HEK293 (cell line): Measurements from ENCODE around the gene LZTFL1.
A peak's percentile ranks its signal among the peaks of the same experiment; 100 is the strongest.

Source experiments
- CTCF ChIA-PET: fragments of 350-600 bp; formaldehyde crosslinking; extraction: SDS; loops from one replicate; lab custom pipeline; 2021; ENCODE audit warnings: antibody characterized with exemption; lab: Yijun Ruan, JAX
- POLR2A ChIA-PET: fragments of 300-600 bp; formaldehyde crosslinking; extraction: SDS; loops from one replicate; lab custom pipeline; 2020; ENCODE audit warnings: antibody characterized with exemption, inconsistent platforms; lab: Yijun Ruan, JAX
- H3K27ac ChIP-seq: fragments of 200-500 bp; sonication (Bioruptor generic); 2 replicates; pipeline ENCODE4 v1.5.1; 2014; ENCODE audit warnings: low read depth, low read length, control low read depth, inconsistent platforms; ENCODE audit errors: extremely low read depth
- H3K36me3 ChIP-seq, 2 experiments: fragments of 200-500 bp in 1 of 2; sonication (Bioruptor generic) in 1 of 2; 1 replicate in 1 of 2; 2 replicates in 1 of 2; pipeline ENCODE4 v1.5.1; 2014 to 2017; ENCODE audit warnings: inconsistent platforms in 2 of 2, low read length in 2 of 2; ENCODE audit not compliant: control insufficient read depth in 2 of 2, insufficient read depth in 1 of 2
- H3K4me1 ChIP-seq: fragments of 200-500 bp; sonication (Bioruptor generic); 2 replicates; pipeline ENCODE4 v1.5.1; 2014; ENCODE audit warnings: mild to moderate bottlenecking, low read length, inconsistent platforms; ENCODE audit not compliant: control insufficient read depth, insufficient read depth
- H3K4me3 ChIP-seq: 2 replicates; pipeline ENCODE4 v1.5.1; 2011; ENCODE audit warnings: low read depth, mild to moderate bottlenecking, control low read depth, low read length, moderate library complexity
- H3K9me3 ChIP-seq: fragments of 200-500 bp; sonication (Bioruptor generic); 2 replicates; pipeline ENCODE4 v1.5.1; 2014; ENCODE audit warnings: low read depth, low read length, inconsistent platforms; ENCODE audit not compliant: control insufficient read depth, insufficient read depth
- GLI4 ChIP-seq: fragments of 450-650 bp; formaldehyde crosslinking; IDR thresholded peaks from 2 replicates; pipeline ENCODE4 v1.5.1; 2016; ENCODE audit warnings: missing biosample characterization, missing genetic modification characterization
- KLF1 ChIP-seq: fragments of 450-650 bp; formaldehyde crosslinking; IDR thresholded peaks from 2 replicates; pipeline ENCODE4 v1.5.1; 2016; ENCODE audit warnings: missing biosample characterization, missing genetic modification characterization
- KLF8 ChIP-seq: fragments of 450-650 bp; formaldehyde crosslinking; IDR thresholded peaks from 2 replicates; pipeline ENCODE4 v1.5.1; 2016; ENCODE audit warnings: missing biosample characterization, missing genetic modification characterization
- PRDM1 ChIP-seq: fragments of 450-650 bp; formaldehyde crosslinking; IDR thresholded peaks from 2 replicates; pipeline ENCODE4; 2016; ENCODE audit warnings: missing biosample characterization, missing genetic modification characterization
- RBAK ChIP-seq: fragments of 450-650 bp; formaldehyde crosslinking; IDR thresholded peaks from 2 replicates; pipeline ENCODE4 v1.5.1; 2016; ENCODE audit warnings: missing biosample characterization, missing genetic modification characterization
- ZBTB20 ChIP-seq: fragments of 450-650 bp; formaldehyde crosslinking; IDR thresholded peaks from 2 replicates; pipeline ENCODE4 v1.5.1; 2016; ENCODE audit warnings: missing biosample characterization, missing genetic modification characterization
- ZBTB44 ChIP-seq: fragments of 450-650 bp; IDR thresholded peaks from 2 replicates; pipeline ENCODE4 v1.5.1; 2018; ENCODE audit warnings: missing biosample characterization, mild to moderate bottlenecking, missing genetic modification characterization
- ZFP69B ChIP-seq: fragments of 450-650 bp; formaldehyde crosslinking; IDR thresholded peaks from 2 replicates; pipeline ENCODE4 v1.5.1; 2016; ENCODE audit warnings: missing biosample characterization, missing genetic modification characterization
- ZNF202 ChIP-seq: fragments of 450-650 bp; formaldehyde crosslinking; IDR thresholded peaks from 2 replicates; pipeline ENCODE4 v1.5.1; 2016; ENCODE audit warnings: missing biosample characterization, missing genetic modification characterization, borderline replicate concordance
- ZNF211 ChIP-seq: fragments of 450-650 bp; formaldehyde crosslinking; IDR thresholded peaks from 2 replicates; pipeline ENCODE4 v1.5.1; 2016; ENCODE audit warnings: low read depth, missing biosample characterization, missing genetic modification characterization
- ZNF37A ChIP-seq: fragments of 450-650 bp; IDR thresholded peaks from 2 replicates; pipeline ENCODE4 v1.5.1; 2018; ENCODE audit warnings: missing biosample characterization, missing genetic modification characterization
- ZNF555 ChIP-seq: fragments of 450-650 bp; formaldehyde crosslinking; conservative IDR thresholded peaks from 2 replicates; pipeline ENCODE4 v1.5.1; 2017; ENCODE audit warnings: missing biosample characterization, mild to moderate bottlenecking, missing genetic modification characterization, inconsistent platforms
- ZNF596 ChIP-seq: fragments of 450-650 bp; IDR thresholded peaks from 2 replicates; pipeline ENCODE4 v1.5.0; 2018; ENCODE audit warnings: missing biosample characterization, mild to moderate bottlenecking, missing genetic modification characterization, moderate library complexity
- ZNF707 ChIP-seq: fragments of 450-650 bp; formaldehyde crosslinking; IDR thresholded peaks from 2 replicates; pipeline ENCODE4 v1.5.1; 2016; ENCODE audit warnings: missing biosample characterization, missing genetic modification characterization
- ZNF747 ChIP-seq: fragments of 450-650 bp; formaldehyde crosslinking; IDR thresholded peaks from 2 replicates; pipeline ENCODE4 v1.5.1; 2016; ENCODE audit warnings: missing biosample characterization, missing genetic modification characterization
- ZNF777 ChIP-seq: fragments of 450-650 bp; formaldehyde crosslinking; IDR thresholded peaks from 2 replicates; pipeline ENCODE4 v1.5.1; 2017; ENCODE audit warnings: missing biosample characterization, missing genetic modification characterization, borderline replicate concordance
- ZNF785 ChIP-seq: fragments of 450-650 bp; formaldehyde crosslinking; IDR thresholded peaks from 2 replicates; pipeline ENCODE4 v1.5.1; 2016; ENCODE audit warnings: missing biosample characterization, missing genetic modification characterization
- TF ChIP-seq, protein P1 (sequence below): IDR thresholded peaks from 2 replicates; pipeline ENCODE4 v1.6.1; 2011; ENCODE audit warnings: mild to moderate bottlenecking, low read depth, low read length, borderline replicate concordance
- TF ChIP-seq, protein P2 (sequence below): fragments of 450-650 bp; formaldehyde crosslinking; IDR thresholded peaks from 2 replicates; pipeline ENCODE4 v1.5.1; 2016; ENCODE audit warnings: missing biosample characterization, missing genetic modification characterization
- TF ChIP-seq, protein P3 (sequence below): fragments of 450-650 bp; formaldehyde crosslinking; optimal IDR thresholded peaks from 2 replicates; pipeline ENCODE3; 2016; ENCODE audit warnings: missing biosample characterization, mild to moderate bottlenecking, missing genetic modification characterization

The LZTFL1 gene

DNA sequence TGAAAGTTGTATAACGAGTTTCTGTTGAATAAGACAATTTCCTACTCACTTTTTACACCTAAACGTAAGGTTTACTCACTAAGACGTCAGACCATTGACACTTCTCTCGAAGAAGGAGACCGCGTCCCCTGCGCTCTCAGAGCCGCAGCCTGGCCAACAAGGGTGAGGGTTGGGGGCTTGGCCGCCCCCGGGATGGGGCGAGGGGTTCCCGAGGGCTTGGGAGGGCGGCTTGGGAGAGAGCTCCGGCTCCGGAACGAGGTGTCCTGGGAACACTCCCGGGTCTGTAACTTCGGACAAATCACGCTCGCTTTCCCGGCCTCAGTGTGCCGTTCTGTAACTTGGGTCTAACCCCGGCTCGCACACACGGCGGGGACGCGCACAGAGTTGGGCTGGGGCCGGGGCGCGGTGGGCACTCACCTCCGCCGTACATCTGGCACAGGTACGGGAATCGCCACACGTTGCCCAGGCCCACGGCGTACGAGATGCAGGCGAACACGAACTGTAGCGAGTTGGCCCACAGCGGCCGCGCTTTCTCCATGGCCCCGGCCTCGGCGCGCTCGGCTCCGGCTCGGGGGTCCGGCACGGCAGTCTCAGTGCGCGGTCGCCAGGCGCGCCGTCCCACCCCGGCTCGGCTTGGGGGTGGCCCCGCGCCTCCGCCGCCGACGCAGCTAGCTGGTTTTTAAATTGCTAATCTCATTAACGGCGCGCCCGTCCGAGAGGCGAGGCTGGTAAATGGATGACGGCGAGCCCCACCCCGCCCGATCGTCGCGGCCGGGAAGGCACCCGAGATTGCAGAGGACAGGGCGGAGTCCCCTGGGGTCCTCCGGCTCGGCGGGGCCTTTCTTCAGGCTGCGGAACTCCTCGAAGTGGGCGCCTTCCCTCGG, 45.8 kb downstream of the LZTFL1 start, which contains the start of gene SLC6A20:
Gene SLC6A20 (minus strand): TSS at position 655 of the 884 bp plus-strand sequence. CDS start 117 bp downstream, at position 538.
- POLR2A ChIA-PET, result no interaction called here

GRCh38 chr3:45795509-45795881, 46.4 kb downstream of the LZTFL1 start:
- Histone ChIP-seq H3K27ac (no peak overlapping the region), H3K36me3 (no peaks in the 10 kb centered on the region), H3K9me3 (no peaks in the 10 kb centered on the region), H3K4me3 (no peak overlapping the region), H3K4me1 (no peaks in the 10 kb centered on the region)
- ChIA-PET CTCF (interaction anchor here (1.0 kb wide), 1 partner anchor 32 kb away, joined by 3 read pairs; no protein-coding TSS in a partner anchor), POLR2A (no interaction called here)
- TF ChIP-seq, protein P1, sequence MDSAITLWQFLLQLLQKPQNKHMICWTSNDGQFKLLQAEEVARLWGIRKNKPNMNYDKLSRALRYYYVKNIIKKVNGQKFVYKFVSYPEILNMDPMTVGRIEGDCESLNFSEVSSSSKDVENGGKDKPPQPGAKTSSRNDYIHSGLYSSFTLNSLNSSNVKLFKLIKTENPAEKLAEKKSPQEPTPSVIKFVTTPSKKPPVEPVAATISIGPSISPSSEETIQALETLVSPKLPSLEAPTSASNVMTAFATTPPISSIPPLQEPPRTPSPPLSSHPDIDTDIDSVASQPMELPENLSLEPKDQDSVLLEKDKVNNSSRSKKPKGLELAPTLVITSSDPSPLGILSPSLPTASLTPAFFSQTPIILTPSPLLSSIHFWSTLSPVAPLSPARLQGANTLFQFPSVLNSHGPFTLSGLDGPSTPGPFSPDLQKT, result no peak
- TF ChIP-seq PRDM1 (no peak), ZBTB44 (tag by site-specific recombination) (no peak), ZFP69B (no peak), ZNF777 (tag by site-specific recombination) (no peak)

More for the DNA sequence above, 45.8 kb downstream of the LZTFL1 start, which contains the start of gene SLC6A20:
- Histone ChIP-seq H3K9me3 (no peaks in the 10 kb centered on the region), H3K4me1 (no peaks in the 10 kb centered on the region), H3K4me3 (peak within 1 kb of the TSS; percentile 44), H3K36me3 (no peaks in the 10 kb centered on the region), H3K27ac (no peak within 1 kb of the TSS)
- no peak for TF ChIP-seq ZNF785
- TF ChIP-seq, protein P2, sequence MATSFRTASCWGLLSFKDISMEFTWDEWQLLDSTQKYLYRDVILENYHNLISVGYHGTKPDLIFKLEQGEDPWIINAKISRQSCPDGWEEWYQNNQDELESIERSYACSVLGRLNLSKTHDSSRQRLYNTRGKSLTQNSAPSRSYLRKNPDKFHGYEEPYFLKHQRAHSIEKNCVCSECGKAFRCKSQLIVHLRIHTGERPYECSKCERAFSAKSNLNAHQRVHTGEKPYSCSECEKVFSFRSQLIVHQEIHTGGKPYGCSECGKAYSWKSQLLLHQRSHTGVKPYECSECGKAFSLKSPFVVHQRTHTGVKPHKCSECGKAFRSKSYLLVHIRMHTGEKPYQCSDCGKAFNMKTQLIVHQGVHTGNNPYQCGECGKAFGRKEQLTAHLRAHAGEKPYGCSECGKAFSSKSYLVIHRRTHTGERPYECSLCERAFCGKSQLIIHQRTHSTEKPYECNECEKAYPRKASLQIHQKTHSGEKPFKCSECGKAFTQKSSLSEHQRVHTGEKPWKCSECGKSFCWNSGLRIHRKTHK (tag by site-specific recombination), result no peak
- TF ChIP-seq KLF8 (tag by site-specific recombination), result no peak
- TF ChIP-seq ZBTB44 (tag by site-specific recombination), result no peak
- TF ChIP-seq ZNF596 (tag by site-specific recombination), result no peak
- no peak for TF ChIP-seq KLF1 (tag by site-specific recombination)
- no peak for TF ChIP-seq ZNF202
- TF ChIP-seq ZNF211 (tag by site-specific recombination), result no peak
- no peak for TF ChIP-seq ZNF37A
- TF ChIP-seq, protein P3, sequence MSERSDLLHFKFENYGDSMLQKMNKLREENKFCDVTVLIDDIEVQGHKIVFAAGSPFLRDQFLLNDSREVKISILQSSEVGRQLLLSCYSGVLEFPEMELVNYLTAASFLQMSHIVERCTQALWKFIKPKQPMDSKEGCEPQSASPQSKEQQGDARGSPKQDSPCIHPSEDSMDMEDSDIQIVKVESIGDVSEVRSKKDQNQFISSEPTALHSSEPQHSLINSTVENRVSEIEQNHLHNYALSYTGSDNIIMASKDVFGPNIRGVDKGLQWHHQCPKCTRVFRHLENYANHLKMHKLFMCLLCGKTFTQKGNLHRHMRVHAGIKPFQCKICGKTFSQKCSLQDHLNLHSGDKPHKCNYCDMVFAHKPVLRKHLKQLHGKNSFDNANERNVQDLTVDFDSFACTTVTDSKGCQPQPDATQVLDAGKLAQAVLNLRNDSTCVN (tag by site-specific recombination), result no peak
- no peak for TF ChIP-seq ZNF747 (tag by site-specific recombination)
- no peak for TF ChIP-seq ZNF707 (tag by site-specific recombination)
- TF ChIP-seq ZBTB20 (tag by site-specific recombination), result no peak
- no peak for TF ChIP-seq RBAK (tag by site-specific recombination)
- no peak for TF ChIP-seq GLI4 (tag by site-specific recombination)
- no peak for TF ChIP-seq ZNF555 (tag by site-specific recombination)
- CTCF ChIA-PET, result interaction anchor here (1.0 kb wide), 1 partner anchor 33 kb away, joined by 3 read pairs; no protein-coding TSS in a partner anchor
